DMS153 (cell line): ENCODE results near the gene LSM4.

Experiments
- DNase-seq: peaks from one replicate; lab custom pipeline; 2025; lab: John Stamatoyannopoulos, UW

The LSM4 gene

DNA sequence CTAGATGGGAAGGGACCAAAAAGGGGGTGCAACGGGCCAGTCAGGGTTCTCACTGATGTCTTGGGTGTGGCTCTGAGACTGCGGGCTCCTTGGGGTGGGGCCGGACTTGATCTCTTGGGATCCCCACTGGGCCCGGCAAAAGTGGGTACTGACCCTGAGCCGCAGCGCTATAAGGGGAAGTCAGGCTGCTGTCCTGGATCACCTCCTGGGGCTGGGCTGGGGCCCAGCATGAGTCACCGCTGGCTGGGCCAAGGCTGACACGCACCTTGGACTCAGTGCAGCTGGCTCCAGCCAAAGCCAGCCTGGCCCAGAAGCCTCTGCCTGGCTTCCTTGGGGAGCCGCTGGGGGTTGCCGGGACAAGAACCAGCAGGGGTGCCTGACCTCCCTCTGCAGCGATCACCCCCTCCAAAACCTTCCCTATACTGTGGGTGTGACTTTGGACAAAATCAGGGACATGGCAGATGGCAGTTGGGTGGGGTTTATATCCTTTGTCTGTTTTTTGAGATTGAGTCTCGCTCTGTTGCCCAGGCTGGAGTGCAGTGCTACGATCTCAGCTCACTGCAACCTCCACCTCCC, 48.0 kb downstream of the LSM4 start:
- DNase-seq: no peak

- DNase-seq: no peak
Observed at GRCh38 chr19:18274219-18274780, 48.6 kb downstream of the LSM4 start, which contains the start of gene IQCN. Gene IQCN (minus strand): TSS chr19:18274452. CDS start chr19:18269478, 4,974 bp downstream.

DNA sequence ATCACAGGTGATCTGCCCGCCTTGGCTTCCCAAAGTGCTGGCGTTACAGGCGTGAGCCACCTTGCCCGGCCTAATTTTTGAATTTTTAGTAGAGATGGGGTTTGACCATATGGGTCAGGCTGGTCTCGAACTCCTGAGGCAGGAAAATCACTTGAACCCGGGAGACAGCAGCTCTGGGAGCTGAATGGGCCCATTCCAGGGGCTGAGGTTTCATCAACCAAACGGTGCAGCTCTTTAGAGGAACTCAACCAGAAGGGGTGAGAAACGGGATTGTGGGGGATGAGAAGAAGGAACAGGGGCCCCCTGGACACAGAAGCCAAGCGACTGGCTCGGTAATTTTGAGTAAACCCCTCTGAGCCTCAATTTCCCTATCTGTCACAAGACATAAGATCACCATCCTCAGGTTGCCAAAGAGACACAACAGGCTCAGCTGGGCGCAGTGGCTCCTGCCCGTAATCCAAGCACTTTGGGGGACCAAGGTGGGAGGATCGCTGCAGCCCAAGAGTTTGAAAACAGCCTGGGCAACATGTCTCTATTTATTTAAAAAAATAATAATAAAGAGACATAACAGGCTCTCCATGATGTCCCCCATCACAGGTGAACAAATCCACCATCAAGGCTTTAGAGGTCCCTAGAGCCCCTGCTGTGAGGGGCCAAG, 49.2 kb downstream of the LSM4 start:
- DNase-seq: no peak

- no peak for DNase-seq
Observed at GRCh38 chr19:18271433-18271841, 51.4 kb downstream of the LSM4 start.

DNA sequence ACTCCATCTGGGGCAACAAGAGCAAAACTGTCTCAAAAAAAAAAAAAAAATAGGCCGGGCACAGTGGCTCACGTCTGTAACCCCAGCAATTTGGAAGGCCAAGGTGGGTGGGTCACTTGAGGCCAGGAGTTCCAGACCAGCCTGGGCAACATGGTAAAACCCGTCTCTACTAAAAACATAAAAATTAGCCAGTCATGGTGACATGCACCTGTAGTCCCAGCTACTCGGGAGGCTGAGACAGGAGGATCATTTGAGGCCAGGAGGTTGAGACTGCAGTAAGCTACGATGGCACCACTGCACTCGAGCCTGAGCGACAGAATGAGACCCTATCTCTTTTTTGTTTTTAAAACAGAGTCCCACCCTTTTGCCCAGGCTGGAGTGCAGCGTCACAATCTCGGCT, 52.5 kb downstream of the LSM4 start:
- no peak for DNase-seq

DNA sequence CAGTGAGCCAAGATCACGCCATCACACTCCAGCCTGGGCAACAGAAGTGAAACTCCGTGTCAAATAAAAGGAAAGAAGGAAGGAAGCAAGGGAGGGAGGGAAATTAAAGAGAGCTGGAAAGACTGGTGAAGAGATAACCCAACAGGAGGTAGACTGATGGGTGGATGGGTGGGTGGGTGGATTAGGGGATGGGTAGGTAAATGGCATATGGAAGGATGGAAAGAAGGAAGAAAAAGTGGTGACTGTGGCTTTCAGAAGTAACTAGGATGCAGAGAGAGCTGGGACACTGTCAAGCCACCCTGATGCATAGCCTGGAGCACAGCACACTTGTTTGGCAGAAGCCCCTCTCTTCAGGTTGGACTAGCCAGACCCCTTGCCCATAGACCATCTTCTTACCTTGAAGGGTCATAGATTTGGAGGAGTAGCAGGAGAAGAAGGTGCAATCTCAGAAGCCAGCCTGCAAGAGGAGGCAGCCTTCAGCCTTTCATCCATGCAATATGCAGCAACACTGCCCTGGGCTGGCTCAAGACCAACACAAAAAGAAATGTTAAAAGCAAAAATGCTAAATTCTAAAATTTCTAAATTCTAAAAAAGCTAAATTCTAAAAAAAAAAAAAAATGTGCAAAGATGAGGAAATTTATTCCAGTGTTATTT, 53.7 kb downstream of the LSM4 start:
- no peak for DNase-seq

GRCh38 chr19:18266771-18267686, 55.8 kb downstream of the LSM4 start:
- no peak for DNase-seq

DNA sequence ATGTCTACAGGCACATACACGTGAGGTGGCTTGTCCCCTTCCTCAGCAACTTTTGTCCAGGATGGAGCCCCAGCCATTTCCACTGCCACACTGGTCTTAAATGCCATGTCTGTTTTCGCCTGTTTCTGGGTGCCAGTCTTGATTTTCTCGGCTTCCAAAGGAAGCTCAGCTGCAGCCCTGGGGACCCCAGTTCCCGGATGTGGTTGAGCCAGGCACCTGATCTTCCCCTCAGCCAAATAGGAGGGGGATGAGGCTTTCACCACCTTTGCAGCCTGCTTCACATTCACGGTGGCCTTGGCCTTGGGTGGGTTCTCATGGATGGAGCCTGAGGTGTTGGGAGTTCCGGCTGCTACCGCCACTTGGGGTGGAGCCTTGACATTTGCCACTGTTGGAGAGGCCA, 57.3 kb downstream of the LSM4 start:
- no peak for DNase-seq

- DNase-seq: no peak
Observed at GRCh38 chr19:18264971-18265540, 57.8 kb downstream of the LSM4 start.

DNA sequence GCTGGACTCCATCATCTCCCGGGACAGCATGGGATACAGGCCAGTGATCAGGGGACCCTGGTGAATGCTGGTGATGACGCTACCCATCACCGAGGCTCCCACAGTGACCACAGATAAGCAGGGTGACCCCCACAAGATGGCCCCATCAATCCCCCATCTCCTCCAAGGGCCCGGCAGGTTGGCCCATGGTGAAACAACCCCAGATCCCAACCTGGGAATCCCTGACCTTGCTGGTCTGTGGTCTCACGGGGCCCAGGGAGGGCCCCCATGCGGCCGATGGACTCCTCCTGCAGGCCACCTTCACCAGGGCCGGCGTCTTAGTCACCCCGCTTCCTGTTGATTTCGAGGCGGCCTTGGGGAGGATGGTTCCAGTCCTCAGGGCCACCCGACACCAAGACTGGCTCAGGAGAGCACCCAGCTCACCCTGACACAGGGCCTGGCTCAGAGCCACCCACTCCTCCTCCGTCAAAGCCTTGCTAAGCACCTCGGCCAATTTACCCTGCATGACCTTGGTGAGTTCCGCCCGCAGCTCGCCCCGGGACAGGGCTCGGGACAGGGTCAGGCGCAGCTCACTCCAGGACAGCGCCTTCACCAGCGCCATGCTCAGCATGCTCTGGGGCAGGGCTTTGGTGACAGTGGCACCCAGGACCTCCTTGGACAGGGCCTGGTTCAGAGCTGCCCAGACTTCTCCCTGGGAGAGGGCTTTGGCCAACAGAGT, 58.6 kb downstream of the LSM4 start:
- no peak for DNase-seq

DNA sequence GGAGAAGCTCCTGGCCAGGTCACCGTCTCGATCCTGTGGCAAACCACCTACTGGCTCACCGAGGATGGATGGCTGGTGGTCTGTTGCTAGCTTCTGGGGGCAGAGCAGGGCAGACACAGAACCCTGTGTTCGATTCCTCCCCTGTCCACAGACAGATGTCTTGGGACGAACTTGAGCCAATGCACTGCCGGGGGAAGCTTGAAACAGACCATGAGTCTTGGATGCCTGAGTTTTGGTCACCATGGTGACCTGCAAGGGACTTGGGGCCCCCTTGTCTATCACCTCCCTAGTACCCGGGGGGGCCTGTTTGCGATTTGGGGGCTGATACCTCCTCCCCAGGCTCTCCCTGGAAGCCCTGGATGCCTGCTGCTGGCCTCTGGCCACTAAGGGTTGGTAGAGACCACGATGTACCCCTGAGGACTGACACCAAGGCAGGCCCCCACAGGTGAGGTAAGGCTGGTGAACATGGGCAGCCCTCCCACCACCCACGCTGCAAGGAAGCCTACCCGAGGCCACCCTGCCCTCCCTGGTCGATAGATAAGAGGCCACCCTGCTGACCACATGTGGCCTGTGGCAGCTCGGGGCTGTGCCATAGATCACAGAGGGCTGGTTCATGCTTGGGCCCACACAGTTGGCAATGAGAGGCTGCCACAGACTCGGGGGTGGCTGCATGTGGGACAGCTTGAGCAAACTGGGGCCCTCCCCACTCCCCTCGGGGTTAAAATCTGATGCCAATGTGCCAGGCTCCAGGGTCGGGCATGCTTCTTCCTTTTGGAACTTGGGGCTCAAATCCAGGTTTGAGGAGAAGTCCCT, 59.3 kb downstream of the LSM4 start:
- no peak for DNase-seq

DNA sequence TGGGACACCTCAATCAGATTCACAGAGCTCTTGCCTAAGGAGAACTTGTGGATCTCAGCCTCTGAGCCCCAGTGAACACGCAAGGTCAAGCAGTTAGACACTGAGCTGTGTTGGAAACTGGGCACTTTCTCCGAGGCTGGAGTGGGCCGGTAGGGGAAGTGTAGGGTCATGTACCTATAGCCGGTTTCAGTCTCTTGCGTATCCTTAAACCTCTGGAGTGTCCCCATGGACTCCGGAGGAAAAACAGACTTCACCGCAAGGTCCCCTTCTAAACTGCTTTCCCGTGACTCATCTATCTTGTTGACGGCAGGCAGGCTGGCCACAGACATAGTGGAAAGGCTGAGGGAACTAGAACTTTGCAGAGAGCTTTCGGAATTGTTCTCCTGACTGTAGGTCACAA, 60.0 kb downstream of the LSM4 start:
- DNase-seq: no peak

DNA sequence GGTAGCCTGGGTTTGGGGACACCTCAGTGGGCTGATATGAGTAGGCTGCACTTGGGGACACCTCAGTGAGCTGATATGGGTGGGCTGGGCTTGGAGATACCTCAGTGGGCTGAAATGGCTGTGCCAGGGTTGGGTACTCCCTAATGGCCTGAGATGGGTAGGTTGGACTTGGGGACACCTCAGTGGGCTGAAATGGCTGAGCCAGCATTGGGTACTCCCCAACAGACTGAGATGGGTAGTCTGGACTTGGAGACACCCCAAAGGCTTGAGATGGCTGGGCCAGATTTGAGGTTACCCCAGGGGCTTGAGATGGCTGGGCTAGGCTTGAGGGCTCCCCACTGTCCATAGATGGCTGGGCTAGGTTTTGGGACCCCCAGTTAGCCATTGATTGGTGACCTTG, 60.7 kb downstream of the LSM4 start:
- DNase-seq: no peak

- DNase-seq: no peak
Observed at GRCh38 chr19:18261474-18261873, 61.4 kb downstream of the LSM4 start.

GRCh38 chr19:18259893-18260292, 63.0 kb downstream of the LSM4 start:
- no peak for DNase-seq

GRCh38 chr19:18257503-18258470, 65.1 kb downstream of the LSM4 start:
- DNase-seq: no peak
